SK-N-SH treated with all-trans-retinoic acid at 6 μM for 48 hours (cell line): ENCODE measurements around the gene ABTB1.

Experiments used
- BACH2 ChIP-seq: fragments of 250-450 bp; sonication (Bioruptor Pico); IDR thresholded peaks from 2 replicates; pipeline ENCODE4 v1.9.0; 2021; ENCODE audit warnings: mild to moderate bottlenecking, borderline replicate concordance
- CSRNP3 ChIP-seq: fragments of 250-450 bp; sonication (Bioruptor Pico); IDR thresholded peaks from 2 replicates; pipeline ENCODE4 v1.5.1; 2021; ENCODE audit warnings: mild to moderate bottlenecking, moderate library complexity
- ISL1 ChIP-seq: fragments of 250-450 bp; sonication (Bioruptor Pico); IDR thresholded peaks from 2 replicates; pipeline ENCODE4 v2.1.2; 2022; ENCODE audit warnings: mild to moderate bottlenecking, moderate library complexity
- OSR1 ChIP-seq: fragments of 250-450 bp; sonication (Bioruptor Pico); IDR thresholded peaks from 2 replicates; pipeline ENCODE4 v1.8.0; 2022; ENCODE audit warnings: moderate library complexity, mild to moderate bottlenecking, inconsistent platforms
- PATZ1 ChIP-seq: fragments of 250-450 bp; sonication (Bioruptor Pico); IDR thresholded peaks from 2 replicates; pipeline ENCODE4 v1.8.0; 2020; ENCODE audit warnings: mild to moderate bottlenecking, moderate library complexity, borderline replicate concordance
- PPARA ChIP-seq: fragments of 250-450 bp; sonication (Bioruptor Pico); IDR thresholded peaks from 2 replicates; pipeline ENCODE4 v1.5.0; 2020; ENCODE audit warnings: mild to moderate bottlenecking, borderline replicate concordance
- RARB ChIP-seq: fragments of 250-450 bp; sonication (Bioruptor Pico); IDR thresholded peaks from 2 replicates; pipeline ENCODE4 v1.8.0; 2021; ENCODE audit warnings: mild to moderate bottlenecking, moderate library complexity
- TOX ChIP-seq: fragments of 250-450 bp; sonication (Bioruptor Pico); IDR thresholded peaks from 2 replicates; pipeline ENCODE4 v1.8.0; 2021; ENCODE audit warnings: mild to moderate bottlenecking, moderate library complexity, borderline replicate concordance
- ZFP3 ChIP-seq: fragments of 250-450 bp; sonication (Bioruptor Pico); IDR thresholded peaks from 2 replicates; pipeline ENCODE4 v1.5.0; 2020; ENCODE audit warnings: mild to moderate bottlenecking, moderate library complexity
- ZFP30 ChIP-seq: fragments of 450-650 bp; formaldehyde crosslinking; IDR thresholded peaks from 2 replicates; pipeline ENCODE4 v1.5.0; 2022; ENCODE audit warnings: mild to moderate bottlenecking, moderate library complexity
- ZNF70 ChIP-seq: fragments of 450-650 bp; formaldehyde crosslinking; IDR thresholded peaks from 2 replicates; pipeline ENCODE4 v1.5.0; 2020; ENCODE audit warnings: mild to moderate bottlenecking, moderate library complexity
- TF ChIP-seq, protein P1 (sequence below): fragments of 250-450 bp; sonication (Bioruptor Pico); IDR thresholded peaks from 2 replicates; pipeline ENCODE4 v1.5.1; 2020; ENCODE audit warnings: low read depth, mild to moderate bottlenecking, moderate library complexity

GRCh38 chr3:127680146-127680661 is 7.5 kb downstream of the ABTB1 start:
- no peak for TF ChIP-seq RARB
- TF ChIP-seq ISL1 = no peak
- no peak for TF ChIP-seq PPARA (CRISPR knock-in tag)
- no peak for TF ChIP-seq ZFP30 (CRISPR knock-in tag)
- TF ChIP-seq ZNF70 (CRISPR knock-in tag) = no peak
- no peak for TF ChIP-seq CSRNP3 (CRISPR knock-in tag)
- TF ChIP-seq, protein P1, sequence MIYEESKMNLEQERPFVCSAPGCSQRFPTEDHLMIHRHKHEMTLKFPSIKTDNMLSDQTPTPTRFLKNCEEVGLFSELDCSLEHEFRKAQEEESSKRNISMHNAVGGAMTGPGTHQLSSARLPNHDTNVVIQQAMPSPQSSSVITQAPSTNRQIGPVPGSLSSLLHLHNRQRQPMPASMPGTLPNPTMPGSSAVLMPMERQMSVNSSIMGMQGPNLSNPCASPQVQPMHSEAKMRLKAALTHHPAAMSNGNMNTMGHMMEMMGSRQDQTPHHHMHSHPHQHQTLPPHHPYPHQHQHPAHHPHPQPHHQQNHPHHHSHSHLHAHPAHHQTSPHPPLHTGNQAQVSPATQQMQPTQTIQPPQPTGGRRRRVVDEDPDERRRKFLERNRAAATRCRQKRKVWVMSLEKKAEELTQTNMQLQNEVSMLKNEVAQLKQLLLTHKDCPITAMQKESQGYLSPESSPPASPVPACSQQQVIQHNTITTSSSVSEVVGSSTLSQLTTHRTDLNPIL = no peak
- TF ChIP-seq TOX (CRISPR knock-in tag) = no peak
- TF ChIP-seq ZFP3 (CRISPR knock-in tag) = no peak
- no peak for TF ChIP-seq BACH2 (CRISPR knock-in tag)
- TF ChIP-seq PATZ1 (CRISPR knock-in tag) = no peak
- TF ChIP-seq OSR1 (CRISPR knock-in tag) = no peak
